Liver (tissue), 3 donors: ENCODE data around the gene RAI14.
"Not testable (repeated sequence)": the region's sequence is repeated elsewhere in the genome, so short reads cannot be mapped to it uniquely, and the experiment has no call there.

Experiments
- EGR1 ChIP-seq, 2 donors: IDR thresholded peaks; 2 replicates each; pipeline ENCODE4 v1.6.1; 2016 to 2018; ENCODE audit warnings: antibody characterized with exemption in 2 of 2, low read depth in 2 of 2
- TF ChIP-seq, protein P1 (sequence below): fragments of 150-350 bp; IDR thresholded peaks from 2 replicates; pipeline ENCODE4 v1.5.1; 2017; ENCODE audit warnings: improper control_type of control experiment, low read depth, low read length; ENCODE audit not compliant: missing input control
- TF ChIP-seq, protein P2 (sequence below): IDR thresholded peaks from 2 replicates; pipeline ENCODE4 v1.6.1; 2016; ENCODE audit warnings: antibody characterized with exemption, mild to moderate bottlenecking
- TF ChIP-seq, protein P3 (sequence below): IDR thresholded peaks from 2 replicates; pipeline ENCODE4 v1.6.1; 2016; ENCODE audit warnings: antibody characterized with exemption
- donor health status: healthy.
- donor health status: healthy.

DNA sequence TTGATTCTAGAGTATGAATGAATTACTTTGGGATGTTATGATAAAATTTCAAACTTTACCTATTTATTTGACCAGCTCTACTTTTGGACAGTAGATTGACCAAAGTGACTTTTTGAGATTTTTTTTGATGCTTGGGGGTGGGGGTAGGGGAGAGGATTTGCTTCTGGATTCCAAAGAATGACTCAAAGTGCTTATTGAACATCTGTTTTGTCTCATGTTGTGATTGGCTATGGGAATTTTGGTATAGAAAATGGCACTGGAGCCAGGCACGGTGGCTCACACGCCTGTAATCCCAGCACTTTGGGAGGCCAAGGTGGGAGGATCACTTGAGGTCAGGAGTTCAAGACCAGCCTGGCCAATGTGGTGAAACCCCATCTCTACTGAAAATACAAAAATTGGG lies 97.1 kb downstream of the RAI14 start:
- TF ChIP-seq, protein P1, sequence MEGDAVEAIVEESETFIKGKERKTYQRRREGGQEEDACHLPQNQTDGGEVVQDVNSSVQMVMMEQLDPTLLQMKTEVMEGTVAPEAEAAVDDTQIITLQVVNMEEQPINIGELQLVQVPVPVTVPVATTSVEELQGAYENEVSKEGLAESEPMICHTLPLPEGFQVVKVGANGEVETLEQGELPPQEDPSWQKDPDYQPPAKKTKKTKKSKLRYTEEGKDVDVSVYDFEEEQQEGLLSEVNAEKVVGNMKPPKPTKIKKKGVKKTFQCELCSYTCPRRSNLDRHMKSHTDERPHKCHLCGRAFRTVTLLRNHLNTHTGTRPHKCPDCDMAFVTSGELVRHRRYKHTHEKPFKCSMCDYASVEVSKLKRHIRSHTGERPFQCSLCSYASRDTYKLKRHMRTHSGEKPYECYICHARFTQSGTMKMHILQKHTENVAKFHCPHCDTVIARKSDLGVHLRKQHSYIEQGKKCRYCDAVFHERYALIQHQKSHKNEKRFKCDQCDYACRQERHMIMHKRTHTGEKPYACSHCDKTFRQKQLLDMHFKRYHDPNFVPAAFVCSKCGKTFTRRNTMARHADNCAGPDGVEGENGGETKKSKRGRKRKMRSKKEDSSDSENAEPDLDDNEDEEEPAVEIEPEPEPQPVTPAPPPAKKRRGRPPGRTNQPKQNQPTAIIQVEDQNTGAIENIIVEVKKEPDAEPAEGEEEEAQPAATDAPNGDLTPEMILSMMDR: not testable (repeated sequence)
- TF ChIP-seq, protein P2, sequence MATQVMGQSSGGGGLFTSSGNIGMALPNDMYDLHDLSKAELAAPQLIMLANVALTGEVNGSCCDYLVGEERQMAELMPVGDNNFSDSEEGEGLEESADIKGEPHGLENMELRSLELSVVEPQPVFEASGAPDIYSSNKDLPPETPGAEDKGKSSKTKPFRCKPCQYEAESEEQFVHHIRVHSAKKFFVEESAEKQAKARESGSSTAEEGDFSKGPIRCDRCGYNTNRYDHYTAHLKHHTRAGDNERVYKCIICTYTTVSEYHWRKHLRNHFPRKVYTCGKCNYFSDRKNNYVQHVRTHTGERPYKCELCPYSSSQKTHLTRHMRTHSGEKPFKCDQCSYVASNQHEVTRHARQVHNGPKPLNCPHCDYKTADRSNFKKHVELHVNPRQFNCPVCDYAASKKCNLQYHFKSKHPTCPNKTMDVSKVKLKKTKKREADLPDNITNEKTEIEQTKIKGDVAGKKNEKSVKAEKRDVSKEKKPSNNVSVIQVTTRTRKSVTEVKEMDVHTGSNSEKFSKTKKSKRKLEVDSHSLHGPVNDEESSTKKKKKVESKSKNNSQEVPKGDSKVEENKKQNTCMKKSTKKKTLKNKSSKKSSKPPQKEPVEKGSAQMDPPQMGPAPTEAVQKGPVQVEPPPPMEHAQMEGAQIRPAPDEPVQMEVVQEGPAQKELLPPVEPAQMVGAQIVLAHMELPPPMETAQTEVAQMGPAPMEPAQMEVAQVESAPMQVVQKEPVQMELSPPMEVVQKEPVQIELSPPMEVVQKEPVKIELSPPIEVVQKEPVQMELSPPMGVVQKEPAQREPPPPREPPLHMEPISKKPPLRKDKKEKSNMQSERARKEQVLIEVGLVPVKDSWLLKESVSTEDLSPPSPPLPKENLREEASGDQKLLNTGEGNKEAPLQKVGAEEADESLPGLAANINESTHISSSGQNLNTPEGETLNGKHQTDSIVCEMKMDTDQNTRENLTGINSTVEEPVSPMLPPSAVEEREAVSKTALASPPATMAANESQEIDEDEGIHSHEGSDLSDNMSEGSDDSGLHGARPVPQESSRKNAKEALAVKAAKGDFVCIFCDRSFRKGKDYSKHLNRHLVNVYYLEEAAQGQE: not testable (repeated sequence)
- TF ChIP-seq, protein P3, sequence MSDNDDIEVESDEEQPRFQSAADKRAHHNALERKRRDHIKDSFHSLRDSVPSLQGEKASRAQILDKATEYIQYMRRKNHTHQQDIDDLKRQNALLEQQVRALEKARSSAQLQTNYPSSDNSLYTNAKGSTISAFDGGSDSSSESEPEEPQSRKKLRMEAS: not testable (repeated sequence)
- not testable (repeated sequence) for TF ChIP-seq EGR1 (IDR thresholded peaks at IDR 0.05; ENCODE audit: low read depth in 2 of 2)
